ENCODE results near the gene MCCD1.

DNA sequence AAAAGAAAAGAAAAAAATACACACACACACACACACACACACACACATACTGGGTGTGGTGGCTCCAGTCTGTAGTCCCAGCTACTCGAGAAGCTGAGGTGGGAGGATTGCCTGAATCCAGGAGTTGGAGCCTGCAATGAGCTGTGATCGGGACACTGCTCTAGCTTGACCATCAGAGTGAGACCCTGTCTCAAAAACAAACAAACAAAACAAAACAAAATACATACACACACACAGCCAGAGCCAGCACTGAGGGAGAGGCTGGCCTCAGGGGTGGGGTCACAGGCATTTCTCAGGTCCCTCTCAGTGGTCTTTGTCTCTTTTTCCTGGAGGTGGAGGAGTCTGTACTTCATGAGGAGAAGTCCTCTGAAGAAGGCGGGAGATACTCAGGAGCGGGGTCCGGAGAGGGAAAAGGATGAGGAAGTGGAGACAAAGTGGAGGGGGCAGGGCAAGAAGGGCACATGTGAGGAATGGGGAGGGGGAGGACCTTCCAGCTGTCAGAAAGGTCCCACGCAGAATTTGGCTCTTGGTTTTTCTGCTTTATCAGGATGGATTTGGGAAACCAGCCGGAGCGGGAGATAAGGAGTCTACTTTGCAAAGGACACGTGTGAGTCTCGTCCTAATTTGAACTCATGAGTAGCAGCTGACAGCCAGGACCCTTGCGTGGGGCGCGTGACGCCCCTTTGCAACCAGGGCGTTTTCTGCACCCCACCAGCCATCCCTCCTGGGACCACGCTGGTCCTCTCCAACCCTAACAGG is 38.5 kb upstream of the MCCD1 start:
- TF ChIP-seq, protein P1, sequence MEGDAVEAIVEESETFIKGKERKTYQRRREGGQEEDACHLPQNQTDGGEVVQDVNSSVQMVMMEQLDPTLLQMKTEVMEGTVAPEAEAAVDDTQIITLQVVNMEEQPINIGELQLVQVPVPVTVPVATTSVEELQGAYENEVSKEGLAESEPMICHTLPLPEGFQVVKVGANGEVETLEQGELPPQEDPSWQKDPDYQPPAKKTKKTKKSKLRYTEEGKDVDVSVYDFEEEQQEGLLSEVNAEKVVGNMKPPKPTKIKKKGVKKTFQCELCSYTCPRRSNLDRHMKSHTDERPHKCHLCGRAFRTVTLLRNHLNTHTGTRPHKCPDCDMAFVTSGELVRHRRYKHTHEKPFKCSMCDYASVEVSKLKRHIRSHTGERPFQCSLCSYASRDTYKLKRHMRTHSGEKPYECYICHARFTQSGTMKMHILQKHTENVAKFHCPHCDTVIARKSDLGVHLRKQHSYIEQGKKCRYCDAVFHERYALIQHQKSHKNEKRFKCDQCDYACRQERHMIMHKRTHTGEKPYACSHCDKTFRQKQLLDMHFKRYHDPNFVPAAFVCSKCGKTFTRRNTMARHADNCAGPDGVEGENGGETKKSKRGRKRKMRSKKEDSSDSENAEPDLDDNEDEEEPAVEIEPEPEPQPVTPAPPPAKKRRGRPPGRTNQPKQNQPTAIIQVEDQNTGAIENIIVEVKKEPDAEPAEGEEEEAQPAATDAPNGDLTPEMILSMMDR (IDR thresholded peaks at IDR 0.05): no peak
- no peak for TF ChIP-seq EP300 (IDR thresholded peaks at IDR 0.05)
